Dermis blood vessel endothelial cell (primary cell): ENCODE data around the gene PCDH9. TPM values are rescaled to one million over a fixed set of nuclear protein-coding genes. Genes with fewer than 3 reads are reported as not detected.
A peak's percentile ranks its signal among the peaks of the same experiment; 100 is the strongest.

ENCODE experiments used
- DNase-seq: peaks from one replicate; pipeline ENCODE4 v3.0.0; 2010
- total RNA-seq: library from RNA; depleted of rRNA; stranded (reverse); fragments of >200 nt; gene quantifications from 2 replicates; pipeline ENCODE4 v1.2.3, GENCODE V29; 2014

The PCDH9 gene
- total RNA-seq, 1 donor from 2014 or later = 0.68 TPM

DNA sequence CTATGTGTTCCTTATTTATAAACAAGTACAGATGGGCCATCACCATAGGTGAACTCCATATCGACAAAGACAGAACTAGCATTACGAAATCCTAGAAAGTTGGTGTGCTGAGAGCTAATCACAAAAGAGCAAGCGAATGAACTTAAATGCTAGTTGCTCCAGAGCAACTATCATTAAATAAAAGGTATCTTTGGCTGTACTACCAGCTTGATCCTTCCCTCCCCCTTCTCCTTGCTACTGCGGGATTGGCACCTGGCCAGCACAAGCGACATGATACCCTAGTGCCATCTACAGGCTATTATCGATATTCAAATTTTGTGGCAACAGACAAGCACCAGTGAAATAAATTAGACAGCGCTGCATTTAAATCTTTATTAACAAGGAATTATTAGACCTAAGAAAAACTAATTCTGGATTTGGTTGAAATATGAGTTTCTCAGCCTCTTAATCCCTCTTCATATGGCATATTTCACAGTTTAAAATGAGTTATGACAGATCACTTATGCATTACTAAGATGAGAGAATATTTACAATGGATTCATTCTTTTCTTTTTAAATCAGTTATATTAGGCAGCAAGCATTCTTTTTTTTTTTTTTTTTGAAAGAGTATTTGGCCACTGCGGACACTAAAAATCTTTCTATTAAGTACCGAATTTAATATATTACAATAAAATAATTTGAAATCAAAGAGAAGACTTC is 5.8 kb downstream of the PCDH9 start:
- peak; percentile 90 for DNase-seq

DNA sequence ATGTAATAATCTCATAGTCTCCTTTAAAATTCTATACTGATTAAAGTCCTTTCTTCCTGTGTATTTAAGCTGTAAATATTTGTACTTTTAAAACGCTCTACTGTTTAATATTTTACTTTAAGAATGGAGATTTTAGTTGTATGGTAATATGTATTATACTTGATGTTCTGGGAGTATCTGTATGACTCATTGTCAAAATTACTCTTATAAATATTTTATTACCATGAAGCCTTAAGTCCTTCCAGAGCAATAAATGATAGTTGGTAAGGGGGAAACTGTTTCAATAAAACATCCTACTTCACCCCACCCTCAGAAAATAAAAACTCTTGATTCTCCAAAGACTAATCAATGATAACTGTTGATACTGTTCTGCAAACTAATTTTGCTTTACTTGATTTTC is 6.4 kb downstream of the PCDH9 start:
- DNase-seq = no peak

DNA sequence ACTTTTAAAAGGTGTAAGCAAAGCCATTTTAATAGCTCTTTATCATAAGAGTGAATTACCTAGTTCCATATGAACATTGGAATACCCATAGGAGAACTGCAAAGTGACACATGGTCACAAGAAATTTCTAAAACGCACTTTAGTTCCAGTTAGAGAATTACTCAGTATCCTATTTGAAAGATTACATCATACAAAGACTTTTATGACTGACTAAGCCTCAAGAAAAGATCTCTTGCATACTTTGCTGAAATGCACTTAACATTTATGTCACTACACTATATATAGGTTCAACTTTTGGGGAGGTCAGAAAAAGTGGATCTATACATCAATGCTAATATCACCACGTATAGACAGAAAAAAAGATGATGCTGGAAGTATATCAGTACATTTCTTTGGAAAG is 7.1 kb downstream of the PCDH9 start:
- peak; percentile 25 for DNase-seq

DNA sequence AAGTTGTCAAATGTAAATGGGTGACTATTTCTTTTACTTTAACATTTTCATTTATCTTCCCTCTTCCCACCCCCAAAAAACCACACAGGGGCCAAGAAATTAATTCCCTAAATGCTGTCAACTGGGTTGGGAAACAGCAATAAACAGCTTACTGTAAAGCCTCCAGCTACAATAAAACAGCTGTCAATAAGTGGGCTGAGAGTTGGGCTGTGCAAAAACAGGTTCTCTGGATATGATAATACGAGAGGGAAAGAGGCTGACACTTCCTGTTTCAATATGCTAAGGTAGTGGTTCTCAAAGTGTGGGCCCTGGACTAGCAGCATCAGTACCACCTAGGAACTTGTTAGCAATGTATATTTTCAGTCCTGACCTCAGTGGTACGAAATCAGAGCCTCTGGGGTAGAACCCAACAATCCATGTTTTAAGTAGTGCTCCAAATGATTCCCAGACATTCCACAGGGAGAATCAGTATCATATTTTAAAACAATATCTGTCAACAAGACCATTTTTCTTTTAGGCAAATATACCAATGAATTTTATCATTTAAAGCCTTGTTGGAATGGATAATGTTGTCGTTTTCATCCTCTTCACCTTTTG is 8.4 kb downstream of the PCDH9 start:
- DNase-seq = no peak

DNA sequence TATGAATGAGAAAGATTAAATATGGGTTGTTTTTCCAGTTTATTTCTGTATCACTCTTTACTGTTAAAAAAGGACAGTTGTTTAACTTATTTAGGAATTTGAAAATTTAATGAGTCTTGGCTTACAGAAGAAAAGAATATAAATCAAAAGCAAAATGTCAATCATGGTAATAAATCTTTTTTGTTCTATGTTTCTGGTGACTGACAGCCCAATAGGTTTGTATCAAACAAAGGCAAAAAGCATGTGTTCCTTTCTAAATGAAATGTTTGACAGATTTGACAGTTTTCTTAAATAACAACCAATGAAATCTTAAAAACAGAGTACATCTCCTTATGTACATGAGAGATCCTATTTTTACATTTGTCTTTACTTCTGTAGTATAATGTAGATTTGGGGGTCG is 11.0 kb downstream of the PCDH9 start:
- no peak for DNase-seq

DNA sequence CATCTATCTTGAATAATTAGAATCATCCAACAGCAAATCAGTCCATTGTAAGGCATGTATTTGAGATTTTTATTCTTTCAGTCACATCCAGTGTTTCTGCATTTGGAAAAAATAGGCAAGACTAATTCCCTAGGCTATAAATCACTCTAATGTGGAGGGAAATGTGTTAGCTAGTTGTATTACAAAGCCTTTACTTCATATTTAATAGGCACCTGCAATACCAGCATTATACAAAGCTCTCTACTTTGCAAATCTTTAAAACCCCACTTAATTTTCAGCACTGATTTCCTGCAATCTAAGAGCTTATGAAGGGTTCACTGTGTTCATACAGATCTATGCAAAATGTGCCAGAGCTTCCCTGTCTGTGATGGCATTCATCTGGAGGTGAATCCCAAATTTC is 12.3 kb downstream of the PCDH9 start:
- no peak for DNase-seq

DNA sequence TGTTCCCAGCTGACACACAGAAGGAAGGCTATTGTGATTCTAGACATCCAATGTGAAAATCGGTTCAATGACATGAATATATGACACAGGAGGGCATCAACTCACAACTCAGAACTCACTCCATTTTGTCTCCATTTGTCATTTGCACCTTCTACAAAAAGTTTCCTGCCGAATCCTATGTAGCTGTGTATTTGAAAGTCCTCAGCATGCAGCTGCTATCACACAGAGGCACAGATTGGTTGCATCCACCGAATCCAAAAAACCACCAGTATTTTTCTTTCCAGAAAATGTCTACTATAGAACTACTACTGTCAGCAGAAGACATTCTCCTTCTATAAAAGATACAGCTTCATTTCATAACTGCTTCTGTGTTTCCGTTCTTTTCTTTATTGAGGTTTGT is 13.3 kb downstream of the PCDH9 start:
- no peak for DNase-seq

DNA sequence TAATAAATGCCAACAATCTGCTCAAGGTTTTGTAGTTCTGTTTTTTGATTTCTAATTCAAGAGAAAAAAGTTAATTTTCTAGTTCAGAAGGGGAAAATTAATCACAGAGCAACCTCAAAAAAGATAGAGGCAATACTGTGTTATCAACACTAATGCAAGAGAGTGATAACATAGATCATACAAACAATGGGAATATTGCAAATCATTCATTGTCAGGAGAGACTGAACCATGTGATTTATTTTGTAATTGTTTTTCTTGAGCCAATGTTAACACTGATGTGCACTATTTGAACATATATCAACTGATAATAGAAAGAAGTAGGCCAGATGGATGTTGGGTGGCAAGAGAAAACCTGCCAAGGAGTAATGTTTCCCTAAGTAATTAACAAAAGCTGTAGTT is 19.9 kb downstream of the PCDH9 start:
- no peak for DNase-seq

DNA sequence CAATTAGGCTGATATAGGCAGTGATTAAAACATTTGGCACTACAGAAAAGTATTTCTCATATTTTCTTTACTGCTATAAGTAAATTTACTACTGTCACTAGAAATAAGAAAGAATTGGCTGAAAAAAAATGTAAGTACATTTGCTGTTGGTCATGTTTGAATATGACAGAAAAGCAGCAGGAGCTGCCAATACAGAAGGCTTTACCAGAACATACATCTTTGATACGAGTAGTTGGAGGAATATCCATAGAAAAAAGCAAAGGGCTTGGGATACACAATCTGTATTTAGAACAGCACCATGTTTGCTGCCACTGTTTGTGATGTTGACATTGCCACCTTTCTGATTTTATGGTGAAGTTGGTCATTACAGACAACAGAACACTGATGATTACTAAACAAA is 21.6 kb downstream of the PCDH9 start:
- no peak for DNase-seq

DNA sequence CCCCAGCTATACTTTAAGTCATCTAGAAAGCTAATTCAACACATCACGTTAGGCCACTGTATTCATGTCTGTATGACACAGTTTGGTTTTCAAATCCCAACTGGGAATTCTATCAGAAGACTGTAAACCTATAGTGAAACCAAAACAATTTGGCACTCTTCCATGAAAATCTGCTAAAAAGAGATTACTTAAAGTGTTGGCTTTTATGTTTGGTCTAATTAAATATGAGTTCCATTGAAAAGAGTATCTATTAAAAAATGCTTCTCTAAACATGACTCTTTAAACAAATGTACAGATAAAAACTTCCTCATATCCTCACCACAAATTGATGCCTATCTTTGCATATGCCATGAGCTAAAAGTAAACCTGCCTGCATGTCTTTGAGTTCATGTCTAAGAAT is 25.4 kb downstream of the PCDH9 start:
- no peak for DNase-seq

DNA sequence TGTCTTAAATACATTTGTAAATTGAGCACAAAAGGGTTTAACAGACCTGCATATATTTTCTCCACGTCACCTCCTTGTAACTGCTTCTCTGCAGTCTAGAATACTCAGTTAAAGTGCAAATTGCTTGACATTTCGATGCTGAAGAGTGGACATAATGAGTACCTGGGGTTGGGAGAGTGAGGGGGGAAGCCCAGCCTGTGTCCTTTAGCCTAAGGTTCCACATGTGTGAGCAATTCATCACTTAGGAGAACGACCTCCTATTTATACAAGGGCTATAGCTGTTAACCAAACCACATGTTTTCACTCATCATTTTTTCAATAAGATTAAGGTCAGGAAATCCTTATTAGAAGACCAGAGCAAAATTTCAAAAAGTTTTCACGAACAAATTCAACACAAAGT is 29.5 kb downstream of the PCDH9 start:
- no peak for DNase-seq

DNA sequence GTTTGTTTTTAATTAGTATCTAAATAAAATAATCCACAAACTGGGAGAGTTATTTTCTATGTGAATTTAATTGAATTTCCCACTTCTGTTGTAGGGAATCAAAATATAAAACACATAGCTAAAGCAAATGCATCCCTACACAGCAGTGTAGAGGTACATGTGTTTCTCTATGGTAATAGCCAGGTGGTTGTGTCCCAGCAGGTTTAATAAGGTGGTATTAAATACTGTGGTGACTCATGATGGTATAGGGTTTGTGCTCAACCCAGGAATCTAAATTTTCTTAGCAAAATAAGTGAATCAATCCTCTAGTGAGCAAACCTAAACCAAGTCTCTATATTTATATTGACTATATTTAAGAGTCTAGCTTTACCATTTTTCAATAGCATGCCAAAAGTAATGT is 30.0 kb downstream of the PCDH9 start:
- DNase-seq = no peak

DNA sequence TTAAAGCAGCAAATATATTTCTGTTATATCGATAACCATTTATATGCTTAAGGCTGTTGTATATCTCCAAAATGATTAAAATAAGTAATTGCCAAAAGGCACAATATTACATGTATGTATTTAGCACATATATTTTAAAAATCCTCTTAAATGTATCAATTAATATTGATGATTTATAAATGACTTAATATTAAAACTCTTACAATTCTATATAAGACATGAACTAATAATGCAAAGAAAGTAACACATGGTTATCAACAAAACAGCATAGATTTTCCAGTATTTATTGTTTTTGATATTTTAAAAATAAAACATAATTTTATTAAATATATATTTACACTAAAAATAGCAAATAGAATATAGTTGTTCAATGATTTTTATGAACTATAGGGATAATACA is 32.4 kb downstream of the PCDH9 start:
- DNase-seq = no peak

DNA sequence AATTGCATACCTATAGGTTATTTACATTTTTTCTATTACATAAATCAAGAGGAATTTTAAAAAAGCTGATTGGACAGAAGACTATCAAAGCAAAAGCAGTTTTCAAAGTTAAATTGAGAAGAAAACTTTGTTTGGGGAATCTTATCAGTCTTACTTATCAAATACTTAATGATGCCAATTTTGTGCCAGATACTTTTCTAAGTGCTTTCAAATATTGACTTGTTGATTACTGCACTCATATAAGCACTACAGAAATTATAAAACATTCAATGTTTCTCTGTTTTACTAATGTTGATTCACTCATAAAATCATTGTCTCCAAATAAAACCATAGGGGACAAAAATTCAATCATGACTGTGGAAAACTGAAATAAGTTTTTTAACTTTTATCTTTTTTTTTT is 36.2 kb downstream of the PCDH9 start:
- DNase-seq = no peak

DNA sequence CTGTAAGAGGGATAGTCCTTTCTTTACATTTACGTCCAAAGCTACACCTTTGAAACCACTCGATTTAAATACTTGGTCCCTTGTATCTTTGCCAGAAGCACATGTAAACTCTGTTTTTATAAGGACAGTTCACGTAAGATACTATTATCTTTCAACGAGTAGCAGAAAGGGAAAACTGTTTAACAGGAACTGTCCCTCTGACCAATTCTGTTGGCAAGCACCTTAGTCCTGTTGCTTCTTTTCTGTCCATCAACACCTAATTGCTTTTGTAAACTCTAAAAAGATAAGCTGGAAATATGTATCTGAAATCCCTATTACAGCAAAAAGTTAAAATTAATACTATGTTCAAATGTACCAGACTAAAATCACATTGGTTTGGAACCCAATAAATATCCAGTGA is 37.4 kb downstream of the PCDH9 start:
- no peak for DNase-seq

DNA sequence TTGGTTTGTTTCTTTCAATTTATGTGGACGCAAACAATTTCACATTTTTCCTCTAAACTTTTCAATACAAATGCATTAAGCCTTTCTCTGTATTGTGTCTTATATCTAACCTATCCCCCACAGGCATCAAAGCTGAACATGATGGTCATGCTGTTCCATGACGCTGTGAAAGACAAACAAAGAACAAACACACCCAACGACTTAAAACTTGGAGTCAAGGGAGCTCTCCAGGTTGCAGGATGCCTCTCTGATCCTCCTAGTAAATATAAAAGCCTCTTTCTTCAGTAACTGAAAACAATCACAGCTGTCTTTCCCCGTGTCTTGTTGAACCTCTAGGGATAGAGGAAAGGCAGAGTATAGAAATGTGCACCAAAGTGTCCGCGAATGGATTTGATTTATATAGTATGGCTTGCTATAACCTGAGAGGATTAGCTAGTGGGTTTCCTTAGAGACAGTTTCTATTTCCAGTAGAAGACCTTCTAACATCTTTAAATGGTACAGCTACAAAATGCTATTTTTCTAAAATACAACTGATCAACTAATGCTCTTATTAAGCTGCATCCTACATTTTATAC is 43.1 kb downstream of the PCDH9 start:
- DNase-seq = no peak

DNA sequence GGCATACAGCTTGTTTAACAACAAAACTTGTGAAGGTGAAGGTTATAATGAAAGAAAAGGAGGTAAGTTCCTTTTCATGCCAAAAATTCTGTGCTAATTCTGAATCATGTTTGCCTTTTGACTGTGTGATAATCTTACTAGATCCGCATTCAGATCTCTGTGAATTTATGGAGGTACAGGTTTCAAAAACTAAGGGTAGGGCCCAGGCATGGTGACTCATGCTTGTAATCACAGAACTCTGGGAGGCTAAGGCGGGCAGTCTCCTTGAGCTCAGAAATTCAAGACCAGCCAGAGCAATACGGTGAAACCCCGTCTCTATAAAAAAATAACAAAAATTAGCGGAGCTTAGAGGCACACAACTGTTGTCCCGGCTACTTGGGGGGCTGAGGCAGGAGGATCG is 45.9 kb downstream of the PCDH9 start:
- DNase-seq = no peak

DNA sequence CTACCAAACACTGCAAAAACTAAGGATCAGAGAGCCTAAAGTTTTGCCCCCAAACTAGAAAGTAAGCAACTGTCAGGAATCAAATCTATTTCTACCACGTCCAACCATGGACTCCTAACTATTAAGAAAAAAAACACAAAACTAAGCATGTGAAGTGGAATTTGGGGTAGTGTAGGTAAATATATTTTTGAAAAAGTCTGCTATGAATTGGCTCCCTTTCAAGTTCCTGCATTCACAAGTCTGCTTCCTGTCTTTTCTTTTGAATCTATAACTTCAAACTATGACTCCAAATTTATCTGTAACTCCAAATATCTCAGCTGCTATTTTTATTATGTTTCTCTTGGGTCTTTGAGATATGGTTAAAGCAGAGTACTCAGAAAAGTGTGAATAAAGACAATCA is 47.0 kb downstream of the PCDH9 start:
- peak; percentile 19 for DNase-seq

DNA sequence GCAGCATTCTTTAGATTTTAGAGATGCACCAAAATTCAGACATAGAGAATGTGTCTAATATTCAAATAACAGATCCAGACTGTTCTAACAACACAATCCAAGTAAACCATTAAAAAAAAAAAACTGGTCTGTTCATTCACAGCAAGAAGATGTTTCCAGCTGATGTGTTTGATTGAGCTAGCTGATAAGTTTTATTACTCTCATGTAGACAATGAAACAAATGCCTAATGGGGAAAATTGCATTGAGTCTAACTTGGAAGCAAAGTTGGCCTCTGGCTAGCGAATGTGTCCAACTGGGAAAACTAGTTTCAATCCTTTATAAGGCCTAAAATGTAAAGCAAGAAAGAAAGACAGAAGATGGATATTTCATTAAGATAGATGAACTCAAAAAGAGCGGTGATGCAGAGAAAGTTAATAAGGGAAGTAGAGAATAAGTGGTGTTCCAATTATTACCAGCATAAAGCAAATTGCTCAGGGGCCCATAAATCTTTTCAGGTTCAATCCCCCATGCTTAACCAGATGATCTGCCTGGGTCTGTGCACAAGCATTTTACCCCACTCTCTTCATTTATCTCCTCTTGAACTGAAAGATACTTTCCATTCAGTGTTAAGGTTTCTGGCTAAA is 54.2 kb downstream of the PCDH9 start:
- DNase-seq = no peak

DNA sequence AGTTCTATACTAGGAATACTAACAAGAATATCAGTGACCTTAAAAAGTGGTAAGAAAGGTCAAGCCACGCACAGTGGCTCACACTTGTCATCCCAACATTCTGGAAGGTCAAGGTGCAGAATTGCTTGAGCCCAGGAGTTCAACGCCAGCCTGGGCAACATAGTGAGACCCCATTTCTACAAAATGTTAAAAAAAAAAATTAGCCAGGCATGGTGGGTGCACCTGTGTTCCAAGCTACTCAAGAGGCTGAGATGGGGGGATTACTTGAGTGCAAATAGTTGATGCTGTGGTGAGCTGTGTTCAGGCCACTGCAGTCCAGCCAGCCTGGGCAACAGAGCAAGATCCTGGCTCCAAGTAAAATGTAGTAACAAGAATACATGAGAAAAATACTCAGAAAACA is 61.8 kb downstream of the PCDH9 start:
- no peak for DNase-seq

DNA sequence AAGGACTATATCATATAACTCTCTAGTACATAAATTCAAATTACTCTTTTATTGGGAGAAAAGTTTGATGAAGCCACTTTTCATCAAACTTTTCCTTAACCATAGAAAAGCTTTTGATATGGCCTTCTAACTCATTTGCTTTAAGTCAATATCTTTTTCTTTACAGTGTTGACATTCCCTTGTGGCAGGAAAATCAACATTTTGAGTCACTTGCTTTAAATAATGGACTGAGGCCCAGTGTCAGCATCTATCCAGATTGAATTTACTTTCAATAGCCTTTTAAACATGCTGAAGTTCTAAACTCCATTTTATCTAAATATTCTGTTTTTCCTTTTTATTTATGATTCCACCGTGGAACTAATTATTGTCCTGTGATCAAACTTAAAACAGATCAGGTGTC is 62.7 kb downstream of the PCDH9 start:
- no peak for DNase-seq

DNA sequence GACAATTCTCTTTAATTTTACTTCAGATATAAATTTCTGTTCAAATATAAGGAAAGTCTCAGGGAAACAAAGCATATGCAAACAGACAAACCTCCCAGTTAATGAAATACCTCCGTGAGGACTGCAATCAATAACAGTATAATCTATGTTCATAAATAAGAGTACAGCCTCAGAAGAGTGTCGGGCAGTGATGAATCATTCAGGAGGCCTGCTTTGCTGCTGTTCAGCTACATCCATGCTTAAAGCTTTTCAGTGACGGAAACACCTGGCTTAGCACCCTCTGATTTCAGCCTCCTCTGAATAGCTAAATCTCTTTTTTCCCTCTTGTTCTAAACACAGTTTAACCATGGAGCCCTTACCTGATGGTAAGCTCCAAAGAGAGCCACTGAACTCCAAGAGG is 69.0 kb downstream of the PCDH9 start:
- DNase-seq = no peak

DNA sequence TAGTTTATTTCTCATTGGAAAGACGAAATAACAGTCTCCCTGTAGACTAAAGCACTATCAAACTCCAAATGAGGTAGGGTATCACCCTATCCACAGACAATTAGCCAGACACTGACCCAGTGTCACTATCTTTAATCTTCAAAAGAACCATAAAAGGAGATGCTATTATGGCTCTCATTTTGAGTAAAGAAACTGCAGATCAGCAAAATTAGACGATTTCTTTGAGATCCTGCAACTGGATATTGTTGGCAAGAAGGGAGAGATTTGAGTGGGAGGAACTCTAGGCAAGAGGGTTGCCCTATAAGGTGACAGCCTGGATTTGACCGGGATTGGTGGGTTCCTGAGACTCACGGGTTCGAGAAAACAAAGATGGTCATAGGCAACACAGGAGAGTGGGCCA is 71.2 kb downstream of the PCDH9 start:
- DNase-seq = no peak

DNA sequence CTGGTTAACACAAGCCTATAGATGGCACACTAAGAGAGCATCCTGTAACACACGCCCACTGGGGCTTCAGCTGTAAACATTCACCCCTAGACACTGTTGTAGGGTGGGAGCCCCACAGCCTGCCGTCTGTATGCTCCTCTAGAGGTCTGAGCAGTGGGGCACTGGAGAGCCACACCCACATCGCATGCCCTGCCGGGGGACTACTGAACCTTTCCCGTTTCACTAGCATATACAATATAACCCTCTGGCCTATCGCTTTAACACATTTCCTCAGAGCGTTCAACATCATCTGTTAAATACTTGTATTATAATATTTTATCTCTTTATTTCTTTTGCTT is 73.4 kb downstream of the PCDH9 start:
- DNase-seq = no peak
